Caco-2 (cell line): Measurements from ENCODE around the gene CPEB1. TPM values are rescaled to one million over a fixed set of nuclear protein-coding genes. Genes with fewer than 3 reads are reported as not detected.

Experiments used
- BruUV-seq: library from RNA; stranded (reverse); fragments of 400-500 nt; replicated peaks from 2 replicates; lab custom pipeline; 2021; lab: Mats Ljungman, UMichigan
- CTCF ChIA-PET: fragments of 300-600 bp; sonication (Branson Sonifier 250); formaldehyde crosslinking; loops from one replicate; lab custom pipeline; 2022; ENCODE audit warnings: antibody characterized with exemption; lab: Charles Lee
- POLR2A ChIA-PET: fragments of 300-600 bp; sonication (Branson Sonifier 250); formaldehyde crosslinking; loops from one replicate; lab custom pipeline; 2022; ENCODE audit warnings: antibody characterized with exemption; lab: Charles Lee
- DNase-seq, 2 experiments: peaks; one replicate each; pipeline versions ENCODE4 v3.0.0 to v3.0.0-alpha.2; 2020 to 2022
- H3K27me3 ChIP-seq: replicated peaks from 2 replicates; pipeline ENCODE4 v1.6.0; 2011; ENCODE audit warnings: low read length; ENCODE audit not compliant: control insufficient read depth, insufficient read depth
- H3K36me3 ChIP-seq: 2 replicates; pipeline ENCODE4 v1.5.1; 2011; ENCODE audit warnings: low read length; ENCODE audit not compliant: control insufficient read depth, insufficient read depth
- H3K4me1 ChIP-seq: fragments of 250-450 bp; sonication (Bioruptor Pico); 2 replicates; pipeline ENCODE4 v1.5.1; 2020; ENCODE audit warnings: mild to moderate bottlenecking
- H3K4me3 ChIP-seq: 2 replicates; pipeline ENCODE4 v1.5.1; 2011; ENCODE audit warnings: low read depth, mild to moderate bottlenecking, control low read depth, low read length
- H3K9me3 ChIP-seq: fragments of 250-450 bp; sonication (Bioruptor Pico); 2 replicates; pipeline ENCODE4 v1.5.1; 2020; ENCODE audit warnings: mild to moderate bottlenecking, moderate library complexity
- H3K27ac Mint-ChIP-seq: one replicate; pipeline ENCODE4 v1.8.0; 2022; ENCODE audit warnings: mixed read lengths; ENCODE audit not compliant: unreplicated experiment
- H3K27me3 Mint-ChIP-seq: one replicate; pipeline ENCODE4 v1.8.0; 2022; ENCODE audit warnings: mixed read lengths; ENCODE audit not compliant: insufficient read depth, unreplicated experiment
- H3K36me3 Mint-ChIP-seq: one replicate; pipeline ENCODE4 v1.8.0; 2022; ENCODE audit warnings: mild to moderate bottlenecking, mixed read lengths; ENCODE audit not compliant: insufficient read depth, unreplicated experiment
- H3K4me1 Mint-ChIP-seq: one replicate; pipeline ENCODE4 v1.8.0; 2022; ENCODE audit warnings: low read depth, mixed read lengths; ENCODE audit not compliant: unreplicated experiment
- H3K4me3 Mint-ChIP-seq: one replicate; pipeline ENCODE4 v1.8.0; 2022; ENCODE audit warnings: mild to moderate bottlenecking, moderate library complexity, mixed read lengths; ENCODE audit not compliant: unreplicated experiment
- H3K9me3 Mint-ChIP-seq: one replicate; pipeline ENCODE4 v1.8.0; 2022; ENCODE audit warnings: mixed read lengths; ENCODE audit not compliant: unreplicated experiment
- CTCF ChIP-seq, 2 experiments: fragments of 200-600 bp in 1 of 2; IDR thresholded peaks; 1 replicate in 1 of 2; 2 replicates in 1 of 2; pipeline versions ENCODE4 v1.5.1 to v1.8.0; 2011 to 2022; ENCODE audit warnings: antibody characterized with exemption in 1 of 2, control low read depth in 1 of 2, inconsistent platforms in 1 of 2, low read depth in 1 of 2, low read length in 1 of 2, mild to moderate bottlenecking in 1 of 2, moderate library complexity in 1 of 2; ENCODE audit not compliant: insufficient read depth in 1 of 2, severe bottlenecking in 1 of 2, unreplicated experiment in 1 of 2
- intact Hi-C: fragments of 100-400 bp; cut with micrococcal nuclease; formaldehyde crosslinking; loops from one replicate; pipeline ENCODE4 v1.10.0; 2022; ENCODE audit not compliant: unreplicated experiment
- total RNA-seq: library from RNA; stranded (reverse); gene quantifications from 2 replicates; pipeline ENCODE4 v1.2.3, GENCODE V29; 2022

The CPEB1 gene
- total RNA-seq, 1 experiment from 2014 or later, result 0.82 TPM

GRCh38 chr15:82580713-82581112, 66.5 kb downstream of the CPEB1 start:
- TF ChIP-seq CTCF (IDR thresholded peaks at IDR 0.05; ENCODE audit: insufficient read depth in 1 of 2, low read depth in 1 of 2, low read length in 1 of 2, severe bottlenecking in 1 of 2, unreplicated experiment in 1 of 2), result no peak
- no peak overlapping the region for H3K4me3 ChIP-seq
- no peaks in the 10 kb centered on the region for H3K4me1 ChIP-seq
- Mint-ChIP-seq H3K4me1 (no peaks in the 10 kb centered on the region), H3K36me3 (no peaks in the 10 kb centered on the region), H3K27me3 (peaks cover 18% of the 10 kb centered on the region), H3K27ac (no peak overlapping the region), H3K4me3 (no peak overlapping the region), H3K9me3 (no peaks in the 10 kb centered on the region)
- intact Hi-C loops, result no loop called here
- no peaks in the 10 kb centered on the region for H3K27me3 ChIP-seq
- POLR2A ChIA-PET, result no interaction called here
- H3K9me3 ChIP-seq, result no peaks in the 10 kb centered on the region
- CTCF ChIA-PET, result no interaction called here
- DNase-seq, result no peak
- no TSS peak for BruUV-seq
- H3K36me3 ChIP-seq, result no peaks in the 10 kb centered on the region

- POLR2A ChIA-PET, result no interaction called here
- no peaks in the 10 kb centered on the region for H3K9me3 ChIP-seq
Measured at GRCh38 chr15:82575335-82575734, 71.8 kb downstream of the CPEB1 start.

GRCh38 chr15:82572986-82573385, 74.2 kb downstream of the CPEB1 start:
- ChIA-PET CTCF (no interaction called here), POLR2A (no interaction called here)
- intact Hi-C loops, result no loop called here
- no peak overlapping the region for H3K4me3 ChIP-seq
- H3K27me3 Mint-ChIP-seq, result no peaks in the 10 kb centered on the region
- no peaks in the 10 kb centered on the region for H3K36me3 ChIP-seq
- BruUV-seq, result no TSS peak
- no peaks in the 10 kb centered on the region for H3K4me1 Mint-ChIP-seq
- no peak for TF ChIP-seq CTCF (IDR thresholded peaks at IDR 0.05; ENCODE audit: insufficient read depth in 1 of 2, low read depth in 1 of 2, low read length in 1 of 2, severe bottlenecking in 1 of 2, unreplicated experiment in 1 of 2)
- H3K36me3 Mint-ChIP-seq, result no peaks in the 10 kb centered on the region
- DNase-seq, result no peak
- no peak overlapping the region for H3K4me3 Mint-ChIP-seq
- H3K27ac Mint-ChIP-seq, result no peak overlapping the region
- no peaks in the 10 kb centered on the region for H3K4me1 ChIP-seq
- no peaks in the 10 kb centered on the region for H3K9me3 Mint-ChIP-seq
- no peaks in the 10 kb centered on the region for H3K27me3 ChIP-seq
- H3K9me3 ChIP-seq, result no peaks in the 10 kb centered on the region

More at GRCh38 chr15:82575335-82575734, 71.8 kb downstream of the CPEB1 start:
- Histone ChIP-seq H3K27me3 (no peaks in the 10 kb centered on the region), H3K4me1 (no peaks in the 10 kb centered on the region), H3K36me3 (no peaks in the 10 kb centered on the region), H3K4me3 (no peak overlapping the region)
- CTCF ChIA-PET, result no interaction called here
- no peaks in the 10 kb centered on the region for H3K36me3 Mint-ChIP-seq
- intact Hi-C loops, result no loop called here
- no peak overlapping the region for H3K27ac Mint-ChIP-seq
- BruUV-seq, result no TSS peak
- no peaks in the 10 kb centered on the region for H3K9me3 Mint-ChIP-seq
- no peaks in the 10 kb centered on the region for H3K27me3 Mint-ChIP-seq
- H3K4me1 Mint-ChIP-seq, result no peaks in the 10 kb centered on the region
- no peak overlapping the region for H3K4me3 Mint-ChIP-seq
- no peak for DNase-seq
- no peak for TF ChIP-seq CTCF (IDR thresholded peaks at IDR 0.05; ENCODE audit: insufficient read depth in 1 of 2, low read depth in 1 of 2, low read length in 1 of 2, severe bottlenecking in 1 of 2, unreplicated experiment in 1 of 2)
